Nephron (organoid): ENCODE data around the gene PDLIM5.

Experiments used
- H3K27ac Mint-ChIP-seq, 3 experiments: 2 replicates each; pipeline ENCODE4 v1.8.0; 2020; ENCODE audit warnings: mixed read lengths in 3 of 3, mild to moderate bottlenecking in 2 of 3, moderate library complexity in 1 of 3
- H3K27me3 Mint-ChIP-seq: 2 replicates; pipeline ENCODE4 v1.8.0; 2021; ENCODE audit warnings: low read depth, mild to moderate bottlenecking, moderate library complexity, mixed read lengths
- H3K36me3 Mint-ChIP-seq: 2 replicates; pipeline ENCODE4 v1.8.0; 2020; ENCODE audit warnings: low read depth, mixed read lengths
- H3K4me1 Mint-ChIP-seq: 2 replicates; pipeline ENCODE4 v1.8.0; 2020; ENCODE audit warnings: mixed read lengths
- H3K4me3 Mint-ChIP-seq, 3 experiments: 2 replicates each; pipeline ENCODE4 v1.8.0; 2020; ENCODE audit warnings: mild to moderate bottlenecking in 3 of 3, mixed read lengths in 3 of 3, moderate library complexity in 2 of 3
- H3K9me3 Mint-ChIP-seq: 2 replicates; pipeline ENCODE4 v1.8.0; 2020; ENCODE audit warnings: mixed read lengths
- CTCF ChIP-seq, 3 experiments: fragments of 200-600 bp; sonication (generic); IDR thresholded peaks; one replicate each; pipeline ENCODE4 v1.5.0; 2021; ENCODE audit warnings: antibody characterized with exemption in 3 of 3; ENCODE audit not compliant: unreplicated experiment in 3 of 3

Gene PDLIM5

GRCh38 chr4:94562285-94562684 is 110.5 kb downstream of the PDLIM5 start:
- no peak overlapping the region for H3K4me3 Mint-ChIP-seq
- no peak for TF ChIP-seq CTCF (IDR thresholded peaks at IDR 0.05; ENCODE audit: unreplicated experiment in 3 of 3)
- peaks cover 25% of the 10 kb centered on the region for H3K4me1 Mint-ChIP-seq
- no peaks in the 10 kb centered on the region for H3K27me3 Mint-ChIP-seq
- peak overlapping the region in 1 of 3 experiments; percentile 21 for H3K27ac Mint-ChIP-seq
- peaks cover 14% of the 10 kb centered on the region for H3K36me3 Mint-ChIP-seq
- H3K9me3 Mint-ChIP-seq, result peaks cover 8% of the 10 kb centered on the region

- Mint-ChIP-seq H3K27me3 (no peaks in the 10 kb centered on the region), H3K36me3 (peaks cover 3% of the 10 kb centered on the region), H3K9me3 (no peaks in the 10 kb centered on the region), H3K4me1 (peaks cover 16% of the 10 kb centered on the region), H3K4me3 (no peak overlapping the region), H3K27ac (peak overlapping the region in 1 of 3 experiments; percentile 11)
- no peak for TF ChIP-seq CTCF (IDR thresholded peaks at IDR 0.05; ENCODE audit: unreplicated experiment in 3 of 3)
Observed at GRCh38 chr4:94564252-94564651, 112.5 kb downstream of the PDLIM5 start.

GRCh38 chr4:94566420-94566819 is 114.7 kb downstream of the PDLIM5 start:
- no peak overlapping the region for H3K4me3 Mint-ChIP-seq
- no peaks in the 10 kb centered on the region for H3K36me3 Mint-ChIP-seq
- H3K27ac Mint-ChIP-seq, result peak overlapping the region in 2 of 3 experiments; percentile 28 to 52

GRCh38 chr4:94567811-94568210 is 116.1 kb downstream of the PDLIM5 start:
- H3K9me3 Mint-ChIP-seq, result no peaks in the 10 kb centered on the region
- H3K27ac Mint-ChIP-seq, result peak overlapping the region in 1 of 3 experiments; percentile 52
- H3K27me3 Mint-ChIP-seq, result no peaks in the 10 kb centered on the region
- TF ChIP-seq CTCF (IDR thresholded peaks at IDR 0.05; ENCODE audit: unreplicated experiment in 3 of 3), result no peak
- H3K36me3 Mint-ChIP-seq, result no peaks in the 10 kb centered on the region
- peaks cover 4% of the 10 kb centered on the region for H3K4me1 Mint-ChIP-seq
- H3K4me3 Mint-ChIP-seq, result no peak overlapping the region

More at GRCh38 chr4:94566420-94566819, 114.7 kb downstream of the PDLIM5 start:
- Mint-ChIP-seq H3K27me3 (no peaks in the 10 kb centered on the region), H3K9me3 (no peaks in the 10 kb centered on the region), H3K4me1 (peaks cover 8% of the 10 kb centered on the region)
- no peak for TF ChIP-seq CTCF (IDR thresholded peaks at IDR 0.05; ENCODE audit: unreplicated experiment in 3 of 3)

GRCh38 chr4:94570558-94570957 is 118.8 kb downstream of the PDLIM5 start:
- TF ChIP-seq CTCF (IDR thresholded peaks at IDR 0.05; ENCODE audit: unreplicated experiment in 3 of 3), result no peak
- H3K9me3 Mint-ChIP-seq, result no peaks in the 10 kb centered on the region
- H3K4me3 Mint-ChIP-seq, result no peak overlapping the region
- H3K27me3 Mint-ChIP-seq, result no peaks in the 10 kb centered on the region
- H3K4me1 Mint-ChIP-seq, result peaks cover 6% of the 10 kb centered on the region
- peaks cover 1% of the 10 kb centered on the region for H3K36me3 Mint-ChIP-seq
- H3K27ac Mint-ChIP-seq, result peak overlapping the region in 2 of 3 experiments; percentile 61 to 89

- no peaks in the 10 kb centered on the region for H3K27me3 Mint-ChIP-seq
- H3K36me3 Mint-ChIP-seq, result peaks cover 7% of the 10 kb centered on the region
- no peaks in the 10 kb centered on the region for H3K9me3 Mint-ChIP-seq
- peak in 1 of 3 experiments; percentile 10 for TF ChIP-seq CTCF (IDR thresholded peaks at IDR 0.05; ENCODE audit: unreplicated experiment in 3 of 3)
- H3K4me1 Mint-ChIP-seq, result peaks cover 13% of the 10 kb centered on the region
- peak overlapping the region in 2 of 3 experiments; percentile 29 to 89 for H3K27ac Mint-ChIP-seq
- H3K4me3 Mint-ChIP-seq, result no peak overlapping the region
Observed at GRCh38 chr4:94571298-94571697, 119.6 kb downstream of the PDLIM5 start.
